ENCODE results near the gene NCAPG.
A peak's percentile ranks its signal among the peaks of the same experiment; 100 is the strongest.

The NCAPG gene

GRCh38 chr4:17865866-17866363, 55.1 kb downstream of the NCAPG start:
- DNase-seq (ENCODE audit: extremely low spot score, insufficient read length, low read depth), result no peak

GRCh38 chr4:17866810-17867209, 56.0 kb downstream of the NCAPG start:
- DNase-seq (ENCODE audit: extremely low spot score, insufficient read length, low read depth) (no peak), FAIRE-seq (no peak)

More at GRCh38 chr4:17865866-17866363, 55.1 kb downstream of the NCAPG start:
- FAIRE-seq, result no peak

- DNase-seq (ENCODE audit: extremely low spot score, insufficient read length, low read depth) (no peak), FAIRE-seq (no peak)
Measured at GRCh38 chr4:17867276-17867675, 56.5 kb downstream of the NCAPG start.

- no peak for DNase-seq (ENCODE audit: extremely low spot score, insufficient read length, low read depth)
- no peak for FAIRE-seq
Measured at GRCh38 chr4:17869327-17869726, 58.5 kb downstream of the NCAPG start.

- DNase-seq (ENCODE audit: extremely low spot score, insufficient read length, low read depth) (no peak), FAIRE-seq (peak; percentile 74)
Measured at GRCh38 chr4:17875402-17876070, 64.8 kb downstream of the NCAPG start.

- no peak for DNase-seq (ENCODE audit: extremely low spot score, insufficient read length, low read depth)
- no peak for FAIRE-seq
Measured at GRCh38 chr4:17876943-17877342, 66.2 kb downstream of the NCAPG start.

GRCh38 chr4:17877661-17878060, 66.9 kb downstream of the NCAPG start:
- FAIRE-seq (no peak), DNase-seq (ENCODE audit: extremely low spot score, insufficient read length, low read depth) (no peak)

GRCh38 chr4:17884063-17884462, 73.3 kb downstream of the NCAPG start:
- no peak for DNase-seq (ENCODE audit: extremely low spot score, insufficient read length, low read depth)

GRCh38 chr4:17884511-17884910, 73.7 kb downstream of the NCAPG start:
- DNase-seq (ENCODE audit: extremely low spot score, insufficient read length, low read depth) (no peak), FAIRE-seq (no peak)

More at GRCh38 chr4:17884063-17884462, 73.3 kb downstream of the NCAPG start:
- no peak for FAIRE-seq

- FAIRE-seq, result no peak
- DNase-seq (ENCODE audit: extremely low spot score, insufficient read length, low read depth), result no peak
Measured at GRCh38 chr4:17889692-17890091, 78.9 kb downstream of the NCAPG start.

- FAIRE-seq (no peak), DNase-seq (ENCODE audit: extremely low spot score, insufficient read length, low read depth) (no peak)
Measured at GRCh38 chr4:17894421-17894820, 83.6 kb downstream of the NCAPG start.
